Fibroblast of lung (primary cell): Measurements from ENCODE around the gene GRB10. TPM values are rescaled to one million over a fixed set of nuclear protein-coding genes. Genes with fewer than 3 reads are reported as not detected.

Experiments used
- DNase-seq, 2 donors: peaks; one replicate each; pipeline versions ENCODE4 v3.0.0 to v3.0.0-alpha.2; 2010; ENCODE audit warnings: low read depth in 2 of 2
- H2AFZ ChIP-seq: 2 replicates; pipeline ENCODE4 v1.5.1; 2012; ENCODE audit warnings: low read length, control low read depth, inconsistent platforms
- H3K27ac ChIP-seq: 2 replicates; pipeline ENCODE4 v1.5.1; 2011; ENCODE audit warnings: low read length, control low read depth; ENCODE audit not compliant: insufficient read depth
- H3K27me3 ChIP-seq: 2 replicates; pipeline ENCODE4 v1.5.1; 2011; ENCODE audit warnings: mild to moderate bottlenecking, low read length; ENCODE audit not compliant: control insufficient read depth, insufficient read depth
- H3K36me3 ChIP-seq: 2 replicates; pipeline ENCODE4 v1.5.1; 2011; ENCODE audit warnings: low read length; ENCODE audit not compliant: control insufficient read depth, insufficient read depth
- H3K4me1 ChIP-seq: 2 replicates; pipeline ENCODE4 v1.5.1; 2011; ENCODE audit warnings: low read length; ENCODE audit not compliant: control insufficient read depth, insufficient read depth; ENCODE audit errors: extremely low read depth
- H3K4me2 ChIP-seq: 2 replicates; pipeline ENCODE4 v1.5.1; 2011; ENCODE audit warnings: low read length, control low read depth; ENCODE audit not compliant: insufficient read depth; ENCODE audit errors: extremely low read depth
- H3K4me3 ChIP-seq, 4 experiments: fragments of 200-600 bp in 1 of 4; sonication (generic) in 1 of 4; replicated peaks in 1 of 4; 2 replicates each; pipeline ENCODE4 v1.5.1; 2011 to 2016; ENCODE audit warnings: low read length in 4 of 4, low read depth in 3 of 4, mild to moderate bottlenecking in 3 of 4, control low read depth in 2 of 4, inconsistent platforms in 1 of 4, mixed read lengths in 1 of 4; ENCODE audit not compliant: insufficient read depth in 1 of 4; ENCODE audit errors: control extremely low read depth in 1 of 4
- H3K79me2 ChIP-seq: 2 replicates; pipeline ENCODE4 v1.5.1; 2012; ENCODE audit warnings: mild to moderate bottlenecking, low read length, inconsistent platforms; ENCODE audit not compliant: control insufficient read depth, insufficient read depth
- H3K9ac ChIP-seq: 2 replicates; pipeline ENCODE4 v1.5.1; 2011; ENCODE audit warnings: mild to moderate bottlenecking, low read length, control low read depth; ENCODE audit not compliant: insufficient read depth
- H3K9me3 ChIP-seq: 2 replicates; pipeline ENCODE4 v1.5.1; 2012; ENCODE audit warnings: low read depth, low read length; ENCODE audit not compliant: control insufficient read depth, insufficient read depth
- H4K20me1 ChIP-seq: 2 replicates; pipeline ENCODE4 v1.5.1; 2011; ENCODE audit warnings: low read length; ENCODE audit not compliant: control insufficient read depth, insufficient read depth; ENCODE audit errors: extremely low read depth
- CTCF ChIP-seq, 2 donors: IDR thresholded peaks in 1 of 2; conservative IDR thresholded peaks in 1 of 2; 1 replicate in 1 of 2; 2 replicates in 1 of 2; pipeline ENCODE4 v1.5.1; 2011 to 2012; ENCODE audit warnings: low read length in 2 of 2, control low read depth in 1 of 2, inconsistent platforms in 1 of 2, low read depth in 1 of 2, mild to moderate bottlenecking in 1 of 2
- EZH2 ChIP-seq: IDR thresholded peaks from 2 replicates; pipeline ENCODE4 v1.5.1; 2012; ENCODE audit warnings: low read length, control low read depth, mild to moderate bottlenecking; ENCODE audit errors: missing control alignments
- polyA plus RNA-seq, 2 donors: library from polyadenylated mRNA; depleted of rRNA in 1 of 2; stranded (reverse) in 1 of 2; unstranded in 1 of 2; fragments of >200 nt; gene quantifications; 2 replicates each; pipeline ENCODE4 v1.2.1, GENCODE V29; 2011 to 2012; ENCODE audit warnings: missing spikeins in 1 of 2
- total RNA-seq: library from RNA; depleted of rRNA; stranded (reverse); fragments of >200 nt; gene quantifications from 2 replicates; pipeline ENCODE4 v1.2.1, GENCODE V29; 2014

Gene GRB10
- total and polyA plus RNA-seq, 2 donors (not counting 1 experiment from before 2014, with no cell fraction given): 11.1 to 64.1 TPM

GRCh38 chr7:50717181-50717580, 65.5 kb downstream of the GRB10 start:
- Histone ChIP-seq H3K27me3 (no peaks in the 10 kb centered on the region), H4K20me1 (no peaks in the 10 kb centered on the region), H3K9ac (no peak overlapping the region), H3K4me3 (no peak overlapping the region), H3K79me2 (peaks cover 4% of the 10 kb centered on the region), H3K36me3 (no peaks in the 10 kb centered on the region), H3K4me2 (no peak overlapping the region), H2AFZ (no peak overlapping the region), H3K4me1 (no peaks in the 10 kb centered on the region), H3K27ac (no peak overlapping the region), H3K9me3 (no peaks in the 10 kb centered on the region)
- no peak for TF ChIP-seq CTCF (conservative IDR thresholded peaks at IDR 0.05 in 1 of 2, IDR thresholded peaks at IDR 0.05 in 1 of 2; ENCODE audit: low read depth in 1 of 2, low read length in 2 of 2)
- TF ChIP-seq EZH2: no peak
- no peak for DNase-seq

DNA sequence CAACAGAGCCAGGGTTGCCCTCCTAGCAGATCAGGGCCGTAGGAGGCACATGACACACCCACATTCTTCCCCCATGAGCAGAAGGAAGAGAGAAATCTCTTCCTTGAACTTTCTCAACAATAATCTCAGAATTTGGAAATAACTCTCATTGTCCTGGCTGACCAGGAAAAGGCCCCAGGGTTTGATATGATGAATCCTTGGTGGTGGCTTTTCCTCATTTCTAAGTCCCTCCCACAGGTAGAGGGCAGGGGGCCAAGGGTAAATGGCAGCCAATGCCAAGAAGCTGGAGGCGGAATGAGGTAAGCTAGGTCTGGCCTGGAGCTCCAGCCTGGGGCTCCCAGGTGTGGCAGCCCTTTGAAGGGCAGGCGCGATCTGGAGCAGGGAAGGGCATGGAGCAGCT, 67.8 kb downstream of the GRB10 start:
- Histone ChIP-seq H3K27ac (no peak overlapping the region), H4K20me1 (no peaks in the 10 kb centered on the region), H3K4me1 (no peaks in the 10 kb centered on the region), H2AFZ (no peak overlapping the region), H3K27me3 (no peaks in the 10 kb centered on the region), H3K9ac (no peak overlapping the region), H3K4me2 (no peak overlapping the region), H3K79me2 (peaks cover 4% of the 10 kb centered on the region), H3K36me3 (no peaks in the 10 kb centered on the region), H3K4me3 (no peak overlapping the region), H3K9me3 (no peaks in the 10 kb centered on the region)
- no peak for TF ChIP-seq CTCF (conservative IDR thresholded peaks at IDR 0.05 in 1 of 2, IDR thresholded peaks at IDR 0.05 in 1 of 2; ENCODE audit: low read depth in 1 of 2, low read length in 2 of 2)
- DNase-seq: no peak

- H3K4me1 ChIP-seq: no peaks in the 10 kb centered on the region
- H3K4me2 ChIP-seq: no peak overlapping the region
- H4K20me1 ChIP-seq: no peaks in the 10 kb centered on the region
- no peak overlapping the region for H3K9ac ChIP-seq
- no peaks in the 10 kb centered on the region for H3K36me3 ChIP-seq
- no peaks in the 10 kb centered on the region for H3K27me3 ChIP-seq
- no peaks in the 10 kb centered on the region for H3K9me3 ChIP-seq
- no peak overlapping the region for H2AFZ ChIP-seq
- peaks cover 4% of the 10 kb centered on the region for H3K79me2 ChIP-seq
- DNase-seq: no peak
- TF ChIP-seq EZH2 (no peak), CTCF (conservative IDR thresholded peaks at IDR 0.05 in 1 of 2, IDR thresholded peaks at IDR 0.05 in 1 of 2; ENCODE audit: low read depth in 1 of 2, low read length in 2 of 2) (no peak)
- no peak overlapping the region for H3K4me3 ChIP-seq
- no peak overlapping the region for H3K27ac ChIP-seq
Measured at GRCh38 chr7:50713123-50713965, 69.4 kb downstream of the GRB10 start.
